Activated naive CD8-positive, alpha-beta T cell (primary cell): ENCODE results near the gene PLA2G7.
"Not testable (repeated sequence)": the region's sequence is repeated elsewhere in the genome, so short reads cannot be mapped to it uniquely, and the experiment has no call there.

Source experiments
- H3K27ac Mint-ChIP-seq: one replicate; pipeline ENCODE4 v1.8.0; 2021; ENCODE audit warnings: mixed read lengths
- H3K27me3 Mint-ChIP-seq: one replicate; pipeline ENCODE4 v1.8.0; 2021; ENCODE audit warnings: mixed read lengths
- H3K36me3 Mint-ChIP-seq: one replicate; pipeline ENCODE4 v1.8.0; 2021; ENCODE audit warnings: mixed read lengths
- H3K4me1 Mint-ChIP-seq: one replicate; pipeline ENCODE4 v1.8.0; 2021; ENCODE audit warnings: low read depth, mixed read lengths
- H3K4me3 Mint-ChIP-seq: one replicate; pipeline ENCODE4 v1.8.0; 2021; ENCODE audit warnings: mild to moderate bottlenecking, mixed read lengths
- H3K9me3 Mint-ChIP-seq: one replicate; pipeline ENCODE4 v1.8.0; 2021; ENCODE audit warnings: low read depth, mixed read lengths

PLA2G7 gene

GRCh38 chr6:46758960-46759753, 24.0 kb upstream of the PLA2G7 start:
- Mint-ChIP-seq H3K4me3 (no peak overlapping the region), H3K27me3 (no peaks in the 10 kb centered on the region), H3K36me3 (no peaks in the 10 kb centered on the region), H3K9me3 (no peaks in the 10 kb centered on the region), H3K27ac (no peak overlapping the region), H3K4me1 (no peaks in the 10 kb centered on the region)

- no peak overlapping the region for H3K4me3 Mint-ChIP-seq
- no peaks in the 10 kb centered on the region for H3K27me3 Mint-ChIP-seq
- H3K9me3 Mint-ChIP-seq, result no peaks in the 10 kb centered on the region
- no peaks in the 10 kb centered on the region for H3K36me3 Mint-ChIP-seq
- no peaks in the 10 kb centered on the region for H3K4me1 Mint-ChIP-seq
- H3K27ac Mint-ChIP-seq, result no peak overlapping the region
Measured at GRCh38 chr6:46757214-46757596, 22.0 kb upstream of the PLA2G7 start.

- H3K27me3 Mint-ChIP-seq, result no peaks in the 10 kb centered on the region
- H3K36me3 Mint-ChIP-seq, result no peaks in the 10 kb centered on the region
- H3K4me1 Mint-ChIP-seq, result no peaks in the 10 kb centered on the region
- no peaks in the 10 kb centered on the region for H3K9me3 Mint-ChIP-seq
- H3K4me3 Mint-ChIP-seq, result no peak overlapping the region
- H3K27ac Mint-ChIP-seq, result no peak overlapping the region
Measured at GRCh38 chr6:46756469-46757213, 21.5 kb upstream of the PLA2G7 start.

GRCh38 chr6:46755865-46756264, 20.7 kb upstream of the PLA2G7 start:
- H3K4me1 Mint-ChIP-seq, result no peaks in the 10 kb centered on the region
- H3K36me3 Mint-ChIP-seq, result no peaks in the 10 kb centered on the region
- H3K27ac Mint-ChIP-seq, result no peak overlapping the region
- H3K9me3 Mint-ChIP-seq, result no peaks in the 10 kb centered on the region
- H3K4me3 Mint-ChIP-seq, result no peak overlapping the region
- H3K27me3 Mint-ChIP-seq, result no peaks in the 10 kb centered on the region

- no peaks in the 10 kb centered on the region for H3K9me3 Mint-ChIP-seq
- H3K27ac Mint-ChIP-seq, result no peak overlapping the region
- H3K4me1 Mint-ChIP-seq, result no peaks in the 10 kb centered on the region
Measured at GRCh38 chr6:46751658-46752057, 16.5 kb upstream of the PLA2G7 start.

GRCh38 chr6:46749731-46750130, 14.6 kb upstream of the PLA2G7 start:
- H3K4me3 Mint-ChIP-seq, result no peak overlapping the region
- H3K4me1 Mint-ChIP-seq, result no peaks in the 10 kb centered on the region
- H3K27ac Mint-ChIP-seq, result no peak overlapping the region
- no peaks in the 10 kb centered on the region for H3K9me3 Mint-ChIP-seq
- peaks cover 10% of the 10 kb centered on the region for H3K27me3 Mint-ChIP-seq
- no peaks in the 10 kb centered on the region for H3K36me3 Mint-ChIP-seq

More at GRCh38 chr6:46751658-46752057, 16.5 kb upstream of the PLA2G7 start:
- no peak overlapping the region for H3K4me3 Mint-ChIP-seq
- H3K27me3 Mint-ChIP-seq, result no peaks in the 10 kb centered on the region
- H3K36me3 Mint-ChIP-seq, result no peaks in the 10 kb centered on the region

GRCh38 chr6:46748940-46749503, 13.8 kb upstream of the PLA2G7 start:
- Mint-ChIP-seq H3K4me1 (no peaks in the 10 kb centered on the region), H3K4me3 (no peak overlapping the region), H3K27me3 (peaks cover 11% of the 10 kb centered on the region), H3K36me3 (no peaks in the 10 kb centered on the region), H3K9me3 (no peaks in the 10 kb centered on the region), H3K27ac (no peak overlapping the region)

- no peaks in the 10 kb centered on the region for H3K4me1 Mint-ChIP-seq
- no peak within 1 kb of the TSS for H3K4me3 Mint-ChIP-seq
- no peak within 1 kb of the TSS for H3K27ac Mint-ChIP-seq
- no peaks in the 10 kb centered on the region for H3K9me3 Mint-ChIP-seq
- peaks cover 14% of the 10 kb centered on the region for H3K27me3 Mint-ChIP-seq
- no peaks in the 10 kb centered on the region for H3K36me3 Mint-ChIP-seq
Measured at GRCh38 chr6:46746696-46747095, 11.5 kb upstream of the PLA2G7 start, which contains the start of gene ANKRD66. TSS of gene ANKRD66 (plus strand) at chr6:46746933. CDS start at chr6:46751949, 5,016 bp downstream.

GRCh38 chr6:46745973-46746372, 10.8 kb upstream of the PLA2G7 start:
- H3K9me3 Mint-ChIP-seq, result no peaks in the 10 kb centered on the region
- H3K27me3 Mint-ChIP-seq, result peaks cover 14% of the 10 kb centered on the region

GRCh38 chr6:46744159-46744725, 9.1 kb upstream of the PLA2G7 start:
- H3K36me3 Mint-ChIP-seq, H3K27ac Mint-ChIP-seq, H3K9me3 Mint-ChIP-seq, H3K4me1 Mint-ChIP-seq, H3K4me3 Mint-ChIP-seq: not testable (repeated sequence)
- H3K27me3 Mint-ChIP-seq, result peaks cover 14% of the 10 kb centered on the region

More at GRCh38 chr6:46745973-46746372, 10.8 kb upstream of the PLA2G7 start:
- no peak overlapping the region for H3K27ac Mint-ChIP-seq
- no peak overlapping the region for H3K4me3 Mint-ChIP-seq
- H3K4me1 Mint-ChIP-seq, result no peaks in the 10 kb centered on the region
- H3K36me3 Mint-ChIP-seq, result no peaks in the 10 kb centered on the region

- no peak overlapping the region for H3K4me3 Mint-ChIP-seq
- no peaks in the 10 kb centered on the region for H3K9me3 Mint-ChIP-seq
Measured at GRCh38 chr6:46743425-46744158, 8.4 kb upstream of the PLA2G7 start.

GRCh38 chr6:46741910-46742309, 6.7 kb upstream of the PLA2G7 start:
- H3K27ac Mint-ChIP-seq, result no peak overlapping the region
- peaks cover 23% of the 10 kb centered on the region for H3K27me3 Mint-ChIP-seq
- H3K4me3 Mint-ChIP-seq, result no peak overlapping the region
- H3K36me3 Mint-ChIP-seq, result no peaks in the 10 kb centered on the region
- no peaks in the 10 kb centered on the region for H3K4me1 Mint-ChIP-seq
- no peaks in the 10 kb centered on the region for H3K9me3 Mint-ChIP-seq

More at GRCh38 chr6:46743425-46744158, 8.4 kb upstream of the PLA2G7 start:
- Mint-ChIP-seq H3K36me3 (no peaks in the 10 kb centered on the region), H3K4me1 (no peaks in the 10 kb centered on the region), H3K27me3 (peaks cover 14% of the 10 kb centered on the region), H3K27ac (no peak overlapping the region)

GRCh38 chr6:46741482-46741881, 6.3 kb upstream of the PLA2G7 start:
- Mint-ChIP-seq H3K9me3 (no peaks in the 10 kb centered on the region), H3K27me3 (peaks cover 25% of the 10 kb centered on the region), H3K36me3 (no peaks in the 10 kb centered on the region), H3K4me1 (no peaks in the 10 kb centered on the region), H3K27ac (no peak overlapping the region), H3K4me3 (no peak overlapping the region)

- no peaks in the 10 kb centered on the region for H3K36me3 Mint-ChIP-seq
- peaks cover 28% of the 10 kb centered on the region for H3K27me3 Mint-ChIP-seq
- H3K4me1 Mint-ChIP-seq, result peaks cover 9% of the 10 kb centered on the region
- H3K27ac Mint-ChIP-seq, result no peak overlapping the region
- no peaks in the 10 kb centered on the region for H3K9me3 Mint-ChIP-seq
- H3K4me3 Mint-ChIP-seq, result no peak overlapping the region
Measured at GRCh38 chr6:46736906-46737305, 1.7 kb upstream of the PLA2G7 start.
